Upper lobe of left lung (tissue), 4 donors: Measurements from ENCODE around the gene ANKRD31.

Experiments
- CTCF ChIP-seq, 6 experiments: fragments of 450-650 bp in 4 of 6; fragments of 200-600 bp in 2 of 6; sonication (generic) in 2 of 6; IDR thresholded peaks; one replicate each; pipeline ENCODE4 v1.5.1; 2016 to 2019; ENCODE audit warnings: antibody characterized with exemption in 6 of 6
- POLR2A ChIP-seq, 4 donors: fragments of 450-650 bp; IDR thresholded peaks; one replicate each; pipeline ENCODE4 v1.5.1; 2016 to 2017; ENCODE audit warnings: antibody characterized with exemption in 4 of 4, mild to moderate bottlenecking in 2 of 4
- POLR2AphosphoS5 ChIP-seq, 2 donors: sonication (generic); formaldehyde crosslinking; IDR thresholded peaks; one replicate each; pipeline ENCODE4 v1.5.1; 2017; ENCODE audit warnings: antibody characterized with exemption in 2 of 2

- TF ChIP-seq POLR2A (IDR thresholded peaks at IDR 0.05) (no peak), CTCF (IDR thresholded peaks at IDR 0.05) (no peak), POLR2AphosphoS5 (IDR thresholded peaks at IDR 0.05) (no peak)
These were observed 67.2 kb downstream of the ANKRD31 start for GRCh38 chr5:75169516-75169915.
